ENCODE results near the gene FBRSL1.

DNA sequence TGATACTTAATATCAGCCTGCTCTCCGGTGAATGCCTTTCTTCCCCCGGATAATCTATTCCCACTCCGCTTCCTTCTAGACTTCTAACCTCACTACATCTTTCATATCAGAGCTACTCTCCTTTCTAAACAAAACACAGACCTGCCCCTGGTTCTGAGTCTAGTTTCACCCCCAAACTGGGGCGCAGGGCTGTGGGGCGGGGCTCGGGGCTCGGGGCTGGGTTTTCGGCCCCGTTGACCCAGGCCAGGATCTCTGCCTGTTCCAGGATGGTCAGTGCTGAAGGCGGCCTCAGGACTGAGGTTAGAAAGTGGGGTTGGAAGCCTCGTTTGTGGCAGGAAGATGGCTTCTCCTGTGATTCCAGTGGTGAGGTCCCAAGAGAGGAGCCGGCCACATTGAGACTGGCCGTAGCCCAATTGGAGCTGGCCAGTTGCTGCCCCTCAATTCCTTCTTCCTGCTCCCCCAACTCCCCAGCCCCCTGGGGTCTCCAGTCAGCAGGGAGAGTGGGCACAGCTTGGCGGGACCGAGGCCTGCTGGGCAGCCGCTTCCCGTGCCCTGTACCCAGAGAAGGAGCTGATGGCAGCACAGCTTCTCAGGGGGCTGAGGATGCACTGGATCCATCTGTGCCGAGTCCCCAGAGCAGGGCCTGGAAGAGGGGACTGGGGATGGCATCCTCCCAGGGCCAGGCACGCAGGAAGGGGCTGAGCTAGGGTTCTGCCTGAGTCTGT, 67.5 kb downstream of the FBRSL1 start:
- TF ChIP-seq, protein P1, sequence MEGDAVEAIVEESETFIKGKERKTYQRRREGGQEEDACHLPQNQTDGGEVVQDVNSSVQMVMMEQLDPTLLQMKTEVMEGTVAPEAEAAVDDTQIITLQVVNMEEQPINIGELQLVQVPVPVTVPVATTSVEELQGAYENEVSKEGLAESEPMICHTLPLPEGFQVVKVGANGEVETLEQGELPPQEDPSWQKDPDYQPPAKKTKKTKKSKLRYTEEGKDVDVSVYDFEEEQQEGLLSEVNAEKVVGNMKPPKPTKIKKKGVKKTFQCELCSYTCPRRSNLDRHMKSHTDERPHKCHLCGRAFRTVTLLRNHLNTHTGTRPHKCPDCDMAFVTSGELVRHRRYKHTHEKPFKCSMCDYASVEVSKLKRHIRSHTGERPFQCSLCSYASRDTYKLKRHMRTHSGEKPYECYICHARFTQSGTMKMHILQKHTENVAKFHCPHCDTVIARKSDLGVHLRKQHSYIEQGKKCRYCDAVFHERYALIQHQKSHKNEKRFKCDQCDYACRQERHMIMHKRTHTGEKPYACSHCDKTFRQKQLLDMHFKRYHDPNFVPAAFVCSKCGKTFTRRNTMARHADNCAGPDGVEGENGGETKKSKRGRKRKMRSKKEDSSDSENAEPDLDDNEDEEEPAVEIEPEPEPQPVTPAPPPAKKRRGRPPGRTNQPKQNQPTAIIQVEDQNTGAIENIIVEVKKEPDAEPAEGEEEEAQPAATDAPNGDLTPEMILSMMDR (IDR thresholded peaks at IDR 0.05) = no peak
- TF ChIP-seq POLR2A (IDR thresholded peaks at IDR 0.05) = no peak
